Muscle layer of duodenum (tissue), 2 donors: ENCODE data around the gene FAM181A.

ENCODE experiments used
- H3K27ac ChIP-seq: one replicate; pipeline ENCODE4 v1.7.0; 2013; ENCODE audit warnings: mild to moderate bottlenecking, low read length
- H3K27me3 ChIP-seq: one replicate; pipeline ENCODE4 v1.7.0; 2013; ENCODE audit warnings: low read depth, mild to moderate bottlenecking, control low read depth, low read length
- H3K36me3 ChIP-seq, 2 donors: one replicate each; pipeline ENCODE4 v1.7.0; 2013; ENCODE audit warnings: low read length in 2 of 2, control low read depth in 1 of 2, mild to moderate bottlenecking in 1 of 2; ENCODE audit not compliant: insufficient read depth in 2 of 2, control insufficient read depth in 1 of 2
- H3K4me1 ChIP-seq, 2 donors: one replicate each; pipeline ENCODE4 v1.7.0; 2013; ENCODE audit warnings: low read length in 2 of 2, mild to moderate bottlenecking in 2 of 2, control low read depth in 1 of 2, moderate library complexity in 1 of 2; ENCODE audit not compliant: insufficient read depth in 2 of 2, control insufficient read depth in 1 of 2
- H3K4me3 ChIP-seq, 2 donors: one replicate each; pipeline ENCODE4 v1.7.0; 2013; ENCODE audit warnings: low read length in 2 of 2, low read depth in 1 of 2, mild to moderate bottlenecking in 1 of 2
- H3K9me3 ChIP-seq, 2 donors: one replicate each; pipeline ENCODE4 v1.7.0; 2013; ENCODE audit warnings: low read length in 2 of 2, control low read depth in 1 of 2, mild to moderate bottlenecking in 1 of 2; ENCODE audit not compliant: control insufficient read depth in 1 of 2
- donor health status: healthy.

FAM181A gene

DNA sequence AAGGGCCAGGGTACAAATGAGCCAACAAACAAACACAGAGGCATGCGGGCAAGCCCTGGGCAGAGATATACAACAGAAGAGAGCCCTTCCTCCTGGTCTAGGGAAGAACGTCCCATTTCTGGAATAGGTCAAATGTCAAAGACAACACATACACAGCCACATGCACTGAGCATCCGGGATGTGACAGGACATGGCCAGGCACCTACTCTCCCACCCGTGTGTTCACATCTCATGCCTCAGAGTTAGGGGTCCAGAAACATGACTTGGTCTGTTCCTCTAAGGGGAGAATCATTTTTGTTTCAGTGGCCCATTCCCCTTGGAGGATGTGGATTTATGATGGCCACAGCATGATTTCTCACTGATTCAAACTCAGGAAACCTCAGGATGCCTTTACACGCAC lies 50.0 kb downstream of the FAM181A start:
- Histone ChIP-seq H3K27ac (peak overlapping the region; percentile 90), H3K36me3 (no peaks in the 10 kb centered on the region), H3K9me3 (no peaks in the 10 kb centered on the region), H3K27me3 (no peaks in the 10 kb centered on the region), H3K4me1 (peaks cover 0 to 17% of the 10 kb centered on the region in 2 donors), H3K4me3 (peak overlapping the region in 1 of 2 donors; percentile 72)

DNA sequence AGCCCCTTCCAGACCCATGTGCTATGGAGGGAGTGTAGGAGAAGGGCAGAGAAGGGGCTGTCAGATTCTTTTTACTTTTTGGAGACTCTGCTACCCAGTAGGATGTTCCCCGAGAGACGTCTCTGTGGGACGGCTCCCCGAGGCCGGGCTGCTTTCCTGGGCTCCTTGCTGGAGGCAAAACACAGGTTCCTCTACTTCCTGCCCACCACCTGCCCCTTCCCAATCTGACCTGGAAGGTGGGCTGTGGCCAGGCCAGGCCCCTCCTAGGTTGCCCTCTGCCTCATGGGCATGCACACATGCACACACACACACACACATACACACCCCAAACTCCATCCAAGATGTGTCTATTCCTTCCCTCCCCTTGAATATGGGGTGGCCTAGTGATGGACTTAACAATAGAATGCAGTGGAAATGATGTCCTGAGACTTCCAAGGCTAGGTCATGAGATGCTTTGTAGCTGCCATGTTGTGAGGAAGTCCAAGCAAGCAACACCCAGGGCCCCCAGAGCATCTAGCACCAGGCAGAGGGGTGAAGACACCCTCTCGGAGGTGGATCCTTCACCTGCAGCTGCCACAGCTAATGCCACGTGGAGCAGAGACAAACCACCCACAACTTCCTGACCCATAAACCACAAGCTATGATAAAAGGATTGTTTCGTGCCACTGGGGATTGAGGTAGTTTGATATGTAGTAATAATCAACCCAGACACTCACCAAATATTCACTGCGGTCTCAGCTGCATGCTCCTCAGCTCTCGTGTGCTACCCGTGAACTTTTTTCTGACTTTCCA lies 50.8 kb downstream of the FAM181A start:
- Histone ChIP-seq H3K27me3 (no peaks in the 10 kb centered on the region), H3K4me1 (peaks cover 0 to 17% of the 10 kb centered on the region in 2 donors), H3K27ac (peak overlapping the region; percentile 90), H3K36me3 (no peaks in the 10 kb centered on the region), H3K4me3 (peak overlapping the region in 1 of 2 donors; percentile 72), H3K9me3 (no peaks in the 10 kb centered on the region)

DNA sequence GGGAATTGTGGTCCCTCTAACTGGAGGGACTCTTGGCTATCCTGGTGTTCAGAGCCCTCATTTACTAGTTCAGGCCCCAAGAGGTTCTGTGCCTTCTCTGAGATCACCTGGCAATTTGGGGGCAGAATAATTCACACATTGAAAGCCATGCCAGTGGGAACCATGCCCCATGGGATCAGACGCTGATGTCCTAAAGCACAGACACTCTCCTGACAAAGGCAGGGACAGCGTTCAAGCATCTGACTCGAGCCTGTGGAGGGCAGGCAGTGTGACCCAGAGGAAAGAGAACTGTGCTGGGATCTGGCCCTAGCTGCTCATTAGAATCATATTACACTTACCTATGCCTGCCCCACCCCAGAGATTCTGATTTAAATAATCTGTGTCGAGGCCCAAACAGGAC lies 51.6 kb downstream of the FAM181A start:
- Histone ChIP-seq H3K4me3 (no peak overlapping the region), H3K27me3 (no peaks in the 10 kb centered on the region), H3K27ac (peak overlapping the region; percentile 90), H3K4me1 (peaks cover 0 to 17% of the 10 kb centered on the region in 2 donors), H3K36me3 (no peaks in the 10 kb centered on the region), H3K9me3 (no peaks in the 10 kb centered on the region)
